HCT116 (cell line): ENCODE measurements around the gene PRR12.

ENCODE experiments used
- EZH2 ChIP-seq: fragments of 200-600 bp; sonication (generic); IDR thresholded peaks from 2 replicates; pipeline ENCODE4 v1.6.1; 2017; ENCODE audit warnings: antibody characterized with exemption, mixed run types
- FOSL1 ChIP-seq: IDR thresholded peaks from 2 replicates; pipeline ENCODE4 v1.6.1; 2012; ENCODE audit warnings: low read depth
- POLR2A ChIP-seq: IDR thresholded peaks from 2 replicates; pipeline ENCODE4 v1.7.0; 2011; ENCODE audit warnings: borderline replicate concordance; ENCODE audit not compliant: insufficient read depth, insufficient read length; ENCODE audit errors: extremely low read depth
- POLR2AphosphoS5 ChIP-seq: IDR thresholded peaks from 2 replicates; pipeline ENCODE4 v1.6.1; 2011; ENCODE audit warnings: mild to moderate bottlenecking, low read depth, low read length, moderate library complexity
- TF ChIP-seq, protein P1 (sequence below), 3 experiments: fragments of 200-600 bp in 1 of 3; sonication (generic) in 1 of 3; IDR thresholded peaks in 2 of 3; conservative IDR thresholded peaks in 1 of 3; 2 replicates each; pipeline ENCODE4 v1.5.1; 2012 to 2017; ENCODE audit warnings: low read depth in 2 of 3, low read length in 2 of 3, antibody characterized with exemption in 1 of 3, borderline replicate concordance in 1 of 3, control low read depth in 1 of 3, mild to moderate bottlenecking in 1 of 3, mixed read lengths in 1 of 3, mixed run types in 1 of 3, moderate library complexity in 1 of 3; ENCODE audit not compliant: insufficient read depth in 1 of 3
- TF ChIP-seq, protein P2 (sequence below): IDR thresholded peaks from 2 replicates; pipeline ENCODE4 v1.6.1; 2012
- TF ChIP-seq, protein P3 (sequence below): IDR thresholded peaks from 2 replicates; pipeline ENCODE4 v1.6.1; 2012; ENCODE audit warnings: low read depth

DNA sequence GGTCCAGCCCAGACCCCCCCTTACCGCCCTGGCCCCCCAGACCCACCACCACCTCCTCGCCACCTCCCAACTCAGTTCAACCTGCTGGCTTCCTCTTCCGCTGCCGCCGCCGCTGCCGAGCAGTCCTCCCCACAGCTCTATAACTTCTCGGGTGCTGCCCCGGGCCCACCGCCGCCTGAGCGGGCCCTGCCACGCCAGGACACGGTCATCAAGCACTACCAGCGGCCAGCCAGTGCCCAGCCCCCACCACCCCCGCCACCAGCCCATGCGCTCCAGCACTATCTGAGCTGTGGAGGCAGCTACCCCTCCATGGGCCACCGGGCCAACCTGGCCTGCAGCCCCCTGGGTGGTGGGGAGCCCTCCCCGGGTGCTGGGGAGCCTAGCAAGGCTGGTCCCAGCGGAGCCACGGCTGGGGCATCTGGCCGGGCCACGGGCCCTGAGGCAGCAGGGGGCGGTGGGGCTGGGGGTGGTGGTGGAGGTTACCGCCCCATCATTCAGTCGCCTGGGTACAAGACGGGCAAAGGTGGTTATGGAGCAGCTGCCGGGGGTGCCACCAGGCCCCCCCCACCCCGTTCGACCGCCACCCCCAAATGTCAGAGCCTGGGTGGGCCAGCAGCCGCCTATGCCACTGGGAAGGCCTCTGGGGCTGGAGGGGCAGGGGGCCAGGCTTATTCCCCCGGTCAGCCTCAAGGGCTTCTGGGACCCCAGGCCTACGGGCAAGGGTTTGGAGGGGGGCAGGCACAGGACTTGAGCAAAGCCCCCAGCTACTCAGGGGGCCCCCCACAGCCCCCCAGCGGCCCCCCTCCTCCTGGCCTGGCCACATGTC, 4.2 kb downstream of the PRR12 start:
- TF ChIP-seq, protein P1, sequence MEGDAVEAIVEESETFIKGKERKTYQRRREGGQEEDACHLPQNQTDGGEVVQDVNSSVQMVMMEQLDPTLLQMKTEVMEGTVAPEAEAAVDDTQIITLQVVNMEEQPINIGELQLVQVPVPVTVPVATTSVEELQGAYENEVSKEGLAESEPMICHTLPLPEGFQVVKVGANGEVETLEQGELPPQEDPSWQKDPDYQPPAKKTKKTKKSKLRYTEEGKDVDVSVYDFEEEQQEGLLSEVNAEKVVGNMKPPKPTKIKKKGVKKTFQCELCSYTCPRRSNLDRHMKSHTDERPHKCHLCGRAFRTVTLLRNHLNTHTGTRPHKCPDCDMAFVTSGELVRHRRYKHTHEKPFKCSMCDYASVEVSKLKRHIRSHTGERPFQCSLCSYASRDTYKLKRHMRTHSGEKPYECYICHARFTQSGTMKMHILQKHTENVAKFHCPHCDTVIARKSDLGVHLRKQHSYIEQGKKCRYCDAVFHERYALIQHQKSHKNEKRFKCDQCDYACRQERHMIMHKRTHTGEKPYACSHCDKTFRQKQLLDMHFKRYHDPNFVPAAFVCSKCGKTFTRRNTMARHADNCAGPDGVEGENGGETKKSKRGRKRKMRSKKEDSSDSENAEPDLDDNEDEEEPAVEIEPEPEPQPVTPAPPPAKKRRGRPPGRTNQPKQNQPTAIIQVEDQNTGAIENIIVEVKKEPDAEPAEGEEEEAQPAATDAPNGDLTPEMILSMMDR (IDR thresholded peaks at IDR 0.05 in 2 of 3, conservative IDR thresholded peaks at IDR 0.05 in 1 of 3; ENCODE audit: borderline replicate concordance in 1 of 3, insufficient read depth in 1 of 3, low read depth in 2 of 3, low read length in 2 of 3), result no peak
- TF ChIP-seq POLR2A (no peak), EZH2 (no peak), POLR2AphosphoS5 (no peak), FOSL1 (no peak)
- TF ChIP-seq, protein P2, sequence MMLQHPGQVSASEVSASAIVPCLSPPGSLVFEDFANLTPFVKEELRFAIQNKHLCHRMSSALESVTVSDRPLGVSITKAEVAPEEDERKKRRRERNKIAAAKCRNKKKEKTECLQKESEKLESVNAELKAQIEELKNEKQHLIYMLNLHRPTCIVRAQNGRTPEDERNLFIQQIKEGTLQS, result no peak
- TF ChIP-seq, protein P3, sequence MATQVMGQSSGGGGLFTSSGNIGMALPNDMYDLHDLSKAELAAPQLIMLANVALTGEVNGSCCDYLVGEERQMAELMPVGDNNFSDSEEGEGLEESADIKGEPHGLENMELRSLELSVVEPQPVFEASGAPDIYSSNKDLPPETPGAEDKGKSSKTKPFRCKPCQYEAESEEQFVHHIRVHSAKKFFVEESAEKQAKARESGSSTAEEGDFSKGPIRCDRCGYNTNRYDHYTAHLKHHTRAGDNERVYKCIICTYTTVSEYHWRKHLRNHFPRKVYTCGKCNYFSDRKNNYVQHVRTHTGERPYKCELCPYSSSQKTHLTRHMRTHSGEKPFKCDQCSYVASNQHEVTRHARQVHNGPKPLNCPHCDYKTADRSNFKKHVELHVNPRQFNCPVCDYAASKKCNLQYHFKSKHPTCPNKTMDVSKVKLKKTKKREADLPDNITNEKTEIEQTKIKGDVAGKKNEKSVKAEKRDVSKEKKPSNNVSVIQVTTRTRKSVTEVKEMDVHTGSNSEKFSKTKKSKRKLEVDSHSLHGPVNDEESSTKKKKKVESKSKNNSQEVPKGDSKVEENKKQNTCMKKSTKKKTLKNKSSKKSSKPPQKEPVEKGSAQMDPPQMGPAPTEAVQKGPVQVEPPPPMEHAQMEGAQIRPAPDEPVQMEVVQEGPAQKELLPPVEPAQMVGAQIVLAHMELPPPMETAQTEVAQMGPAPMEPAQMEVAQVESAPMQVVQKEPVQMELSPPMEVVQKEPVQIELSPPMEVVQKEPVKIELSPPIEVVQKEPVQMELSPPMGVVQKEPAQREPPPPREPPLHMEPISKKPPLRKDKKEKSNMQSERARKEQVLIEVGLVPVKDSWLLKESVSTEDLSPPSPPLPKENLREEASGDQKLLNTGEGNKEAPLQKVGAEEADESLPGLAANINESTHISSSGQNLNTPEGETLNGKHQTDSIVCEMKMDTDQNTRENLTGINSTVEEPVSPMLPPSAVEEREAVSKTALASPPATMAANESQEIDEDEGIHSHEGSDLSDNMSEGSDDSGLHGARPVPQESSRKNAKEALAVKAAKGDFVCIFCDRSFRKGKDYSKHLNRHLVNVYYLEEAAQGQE, result no peak
